ENCODE measurements around the gene NOLC1.

NOLC1 gene

GRCh38 chr10:102198027-102198426, 45.8 kb downstream of the NOLC1 start:
- TF ChIP-seq POU2F2 (IDR thresholded peaks at IDR 0.05; ENCODE audit: low read depth, low read length) (no peak), POLR2AphosphoS5 (IDR thresholded peaks at IDR 0.05; ENCODE audit: low read depth, low read length) (no peak), TAF1 (IDR thresholded peaks at IDR 0.05; ENCODE audit: low read depth, low read length) (no peak), PAX5 (IDR thresholded peaks at IDR 0.05; ENCODE audit: insufficient read depth, low read length, severe bottlenecking) (no peak), POLR2A (IDR thresholded peaks at IDR 0.05; ENCODE audit: low read depth, low read length) (no peak), SPI1 (IDR thresholded peaks at IDR 0.05; ENCODE audit: low read depth, low read length) (no peak)
- no peak for DNase-seq (ENCODE audit: insufficient read length, low spot score)

GRCh38 chr10:102200751-102201640, 48.8 kb downstream of the NOLC1 start:
- TF ChIP-seq SPI1 (IDR thresholded peaks at IDR 0.05; ENCODE audit: low read depth, low read length) (no peak), PAX5 (IDR thresholded peaks at IDR 0.05; ENCODE audit: insufficient read depth, low read length, severe bottlenecking) (no peak), POU2F2 (IDR thresholded peaks at IDR 0.05; ENCODE audit: low read depth, low read length) (no peak), POLR2A (IDR thresholded peaks at IDR 0.05; ENCODE audit: low read depth, low read length) (no peak), POLR2AphosphoS5 (IDR thresholded peaks at IDR 0.05; ENCODE audit: low read depth, low read length) (no peak), TAF1 (IDR thresholded peaks at IDR 0.05; ENCODE audit: low read depth, low read length) (no peak)
- FAIRE-seq (no peak), DNase-seq (ENCODE audit: insufficient read length, low spot score) (no peak)

More at GRCh38 chr10:102198027-102198426, 45.8 kb downstream of the NOLC1 start:
- FAIRE-seq, result no peak

GRCh38 chr10:102202386-102202785, 50.2 kb downstream of the NOLC1 start:
- TF ChIP-seq SPI1 (IDR thresholded peaks at IDR 0.05; ENCODE audit: low read depth, low read length) (no peak), TAF1 (IDR thresholded peaks at IDR 0.05; ENCODE audit: low read depth, low read length) (no peak), POLR2AphosphoS5 (IDR thresholded peaks at IDR 0.05; ENCODE audit: low read depth, low read length) (no peak), POU2F2 (IDR thresholded peaks at IDR 0.05; ENCODE audit: low read depth, low read length) (no peak), PAX5 (IDR thresholded peaks at IDR 0.05; ENCODE audit: insufficient read depth, low read length, severe bottlenecking) (no peak), POLR2A (IDR thresholded peaks at IDR 0.05; ENCODE audit: low read depth, low read length) (no peak)
- DNase-seq (ENCODE audit: insufficient read length, low spot score) (no peak), FAIRE-seq (no peak)

- FAIRE-seq, result no peak
- no peak for DNase-seq (ENCODE audit: insufficient read length, low spot score)
- TF ChIP-seq PAX5 (IDR thresholded peaks at IDR 0.05; ENCODE audit: insufficient read depth, low read length, severe bottlenecking), result no peak
Observed at GRCh38 chr10:102208311-102209035, 56.3 kb downstream of the NOLC1 start.

GRCh38 chr10:102211615-102212299, 59.6 kb downstream of the NOLC1 start:
- FAIRE-seq, result no peak
- TF ChIP-seq POU2F2 (IDR thresholded peaks at IDR 0.05; ENCODE audit: low read depth, low read length) (no peak), SPI1 (IDR thresholded peaks at IDR 0.05; ENCODE audit: low read depth, low read length) (no peak)
- DNase-seq (ENCODE audit: insufficient read length, low spot score), result no peak

All from GM12891 (cell line).